Measurements from ENCODE around the gene GSK3A. TPM values are rescaled to one million over a fixed set of nuclear protein-coding genes. Genes with fewer than 3 reads are reported as not detected.

The GSK3A gene
- total RNA-seq, 4 donors from 2014 or later = 31.4 to 44.1 (median 41.0) TPM

DNA sequence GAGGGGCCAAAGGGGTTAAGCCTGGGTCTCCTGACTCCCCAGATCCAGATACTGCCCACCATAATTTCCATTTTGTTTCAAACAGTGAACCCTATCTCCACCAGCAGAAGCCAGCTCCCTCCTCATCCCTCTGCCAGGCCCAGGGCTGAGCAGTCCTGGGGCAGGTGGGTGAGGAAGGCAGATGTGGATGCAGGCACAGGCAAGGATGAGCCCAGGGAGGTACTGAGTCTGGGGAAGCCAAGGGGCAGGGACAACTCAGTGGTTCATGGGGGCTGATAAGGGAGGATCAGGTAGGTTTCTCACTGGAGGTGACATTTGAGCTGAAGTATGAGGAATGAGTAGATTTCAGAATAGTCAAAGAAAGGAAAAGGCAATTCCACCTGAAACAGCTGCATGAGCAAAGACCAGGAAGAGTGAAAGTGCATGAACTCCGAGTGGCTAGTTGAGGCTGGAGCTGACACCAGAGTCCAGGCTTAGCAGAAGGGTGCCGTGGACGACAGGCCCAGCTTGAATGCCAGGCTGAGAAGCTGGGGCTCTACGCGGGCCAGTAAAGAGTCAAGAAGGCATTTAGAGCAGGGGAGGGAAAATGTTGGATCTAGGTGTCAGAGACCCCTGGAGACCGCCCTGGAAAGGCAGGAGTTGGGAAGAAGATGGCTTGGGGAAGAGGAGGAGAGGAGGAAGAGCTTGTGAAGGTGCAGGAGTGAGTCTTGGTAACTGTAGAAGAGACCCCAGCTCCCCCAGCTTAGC is 36.9 kb upstream of the GSK3A start:
- peaks cover 15 to 63% (median 33%) of the 10 kb centered on the region in 4 donors for H3K4me1 ChIP-seq

GRCh38 chr19:42278452-42279154 is 36.2 kb upstream of the GSK3A start:
- Histone ChIP-seq H3K4me1 (peaks cover 15 to 63% (median 33%) of the 10 kb centered on the region in 4 donors), H3K4me3 (no peak overlapping the region), H3K27ac (peak overlapping the region in 2 of 4 donors; percentile 97 to 99), H3K9me3 (no peaks in the 10 kb centered on the region), H3K27me3 (no peaks in the 10 kb centered on the region), H3K36me3 (peaks cover 0 to 16% (median 0%) of the 10 kb centered on the region in 3 donors)
- DNase-seq = peak in 1 of 3 donors; percentile 45
- TF ChIP-seq CTCF (IDR thresholded peaks at IDR 0.05) (no peak), POLR2A (IDR thresholded peaks at IDR 0.05) (no peak)

More for the DNA sequence above, 36.9 kb upstream of the GSK3A start:
- TF ChIP-seq CTCF (IDR thresholded peaks at IDR 0.05) (no peak), POLR2A (IDR thresholded peaks at IDR 0.05) (no peak)
- H3K27me3 ChIP-seq = no peaks in the 10 kb centered on the region
- DNase-seq = peak in 1 of 3 donors; percentile 50
- H3K27ac ChIP-seq = peak overlapping the region; percentile 89 to 99 (median 96)
- no peaks in the 10 kb centered on the region for H3K9me3 ChIP-seq
- H3K4me3 ChIP-seq = peak overlapping the region; percentile 64 to 89 (median 83)
- peaks cover 0 to 9% (median 0%) of the 10 kb centered on the region in 3 donors for H3K36me3 ChIP-seq

- no peaks in the 10 kb centered on the region for H3K9me3 ChIP-seq
- TF ChIP-seq CTCF (IDR thresholded peaks at IDR 0.05) (no peak), POLR2A (IDR thresholded peaks at IDR 0.05) (no peak)
- peak overlapping the region in 2 of 4 donors; percentile 60 to 99 for H3K27ac ChIP-seq
- H3K4me1 ChIP-seq = peaks cover 14 to 58% (median 30%) of the 10 kb centered on the region in 4 donors
- peak in 1 of 3 donors; percentile 46 for DNase-seq
- no peaks in the 10 kb centered on the region for H3K27me3 ChIP-seq
- H3K36me3 ChIP-seq = peaks cover 0 to 23% (median 0%) of the 10 kb centered on the region in 3 donors
- no peak overlapping the region for H3K4me3 ChIP-seq
Observed at GRCh38 chr19:42277821-42278451, 35.5 kb upstream of the GSK3A start.

DNA sequence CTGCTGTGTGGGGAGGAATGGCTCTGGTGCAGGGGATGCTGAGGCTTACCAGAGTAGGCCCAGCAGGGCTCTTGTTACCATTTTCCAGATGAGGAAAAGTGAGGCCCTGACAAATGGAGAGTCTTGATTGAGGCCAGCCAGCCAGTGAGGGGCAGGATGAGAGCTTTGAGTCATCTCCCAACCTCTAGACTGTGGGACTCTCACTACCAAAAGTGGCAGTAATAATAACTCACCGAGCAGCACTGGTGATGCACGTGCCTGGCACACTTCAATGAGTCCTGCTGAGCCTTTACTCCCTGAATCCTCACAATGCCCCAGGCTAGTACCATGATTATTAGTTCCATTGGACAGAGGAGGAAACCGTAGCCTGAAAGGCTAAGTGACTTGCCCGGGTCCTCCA is 34.4 kb upstream of the GSK3A start:
- H3K27me3 ChIP-seq = no peaks in the 10 kb centered on the region
- DNase-seq = no peak
- peaks cover 0 to 34% (median 0%) of the 10 kb centered on the region in 3 donors for H3K36me3 ChIP-seq
- no peak overlapping the region for H3K4me3 ChIP-seq
- no peak for TF ChIP-seq CTCF (IDR thresholded peaks at IDR 0.05)
- TF ChIP-seq POLR2A (IDR thresholded peaks at IDR 0.05) = no peak
- H3K9me3 ChIP-seq = no peaks in the 10 kb centered on the region
- H3K27ac ChIP-seq = peak overlapping the region in 1 of 4 donors; percentile 99
- peaks cover 12 to 47% (median 21%) of the 10 kb centered on the region in 4 donors for H3K4me1 ChIP-seq

DNA sequence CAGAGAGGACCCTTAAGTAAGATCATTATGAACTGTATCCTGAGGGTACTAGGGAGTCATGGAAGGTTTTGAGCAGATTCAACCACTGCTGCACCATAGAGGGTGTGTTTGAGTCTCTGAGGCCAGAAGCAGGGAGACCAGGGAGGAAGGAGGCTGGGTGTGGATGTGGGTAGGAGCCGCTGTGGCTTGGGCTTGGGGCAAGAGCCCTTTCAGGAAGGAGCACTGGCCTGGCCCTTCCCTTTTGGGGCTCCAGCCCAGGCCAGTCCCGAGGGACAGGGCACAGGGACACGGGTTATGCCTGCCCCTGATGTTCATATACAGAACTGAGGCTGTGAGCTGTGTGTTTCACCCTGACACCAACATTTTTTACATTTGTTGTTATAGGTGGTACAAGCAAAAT is 33.9 kb upstream of the GSK3A start:
- Histone ChIP-seq H3K4me3 (no peak overlapping the region), H3K27me3 (no peaks in the 10 kb centered on the region), H3K27ac (peak overlapping the region in 1 of 4 donors; percentile 38), H3K4me1 (peaks cover 8 to 47% (median 17%) of the 10 kb centered on the region in 4 donors), H3K36me3 (peaks cover 0 to 37% (median 0%) of the 10 kb centered on the region in 3 donors), H3K9me3 (no peaks in the 10 kb centered on the region)
- TF ChIP-seq POLR2A (IDR thresholded peaks at IDR 0.05) (no peak), CTCF (IDR thresholded peaks at IDR 0.05) (no peak)
- peak in 1 of 3 donors; percentile 47 for DNase-seq

Data from Peyer's patch (tissue), 4 donors.